Measurements from ENCODE around the gene HLA-DPB1.

DNA sequence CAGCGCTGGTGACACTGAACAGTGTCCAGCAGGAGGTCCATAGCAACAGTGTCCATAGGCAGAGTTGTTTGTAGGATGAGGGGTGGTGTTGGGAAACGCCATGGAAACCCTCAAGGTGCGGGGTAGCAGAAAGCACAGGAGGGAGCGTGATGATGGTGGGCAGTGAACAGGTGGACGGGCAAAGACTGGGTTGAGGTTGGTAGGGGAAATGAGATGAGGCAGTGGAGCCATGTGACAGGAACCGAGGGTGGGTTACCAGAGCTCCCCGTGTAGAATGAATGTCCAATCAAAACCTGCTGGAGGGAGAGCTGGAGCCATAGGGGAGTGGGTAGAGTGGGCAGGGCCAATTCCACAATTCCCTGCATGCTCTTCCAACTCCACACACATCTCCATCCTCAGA, 38.0 kb downstream of the HLA-DPB1 start:
- peak; percentile 54; the same call in 1 of the 2 replicates for TF ChIP-seq POLR2A (IDR thresholded peaks at IDR 0.05; ENCODE audit: low read depth, low read length)
- no peak; the same call in 1 of the 2 replicates for TF ChIP-seq POLR2AphosphoS5 (IDR thresholded peaks at IDR 0.05; ENCODE audit: low read depth, low read length)
